Left colon (tissue), 2 donors: Measurements from ENCODE around the gene PATZ1. TPM values are rescaled to one million over a fixed set of nuclear protein-coding genes. Genes with fewer than 3 reads are reported as not detected.
"Not testable (repeated sequence)": the region's sequence is repeated elsewhere in the genome, so short reads cannot be mapped to it uniquely, and the experiment has no call there.

Source experiments
- ATAC-seq: fragments of 200-7000 bp; cut with Tn5 transposase; one replicate; pipeline ENCODE4 v1.9.1; 2020; ENCODE audit warnings: mild to moderate bottlenecking, moderate library complexity
- DNase-seq, 2 donors: peaks; one replicate each; pipeline ENCODE4 v3.0.0-alpha.2; 2020
- intact Hi-C, 2 donors: fragments of 100-400 bp; cut with DNase I in 1 of 2; cut with micrococcal nuclease in 1 of 2; formaldehyde crosslinking; loops; one replicate each; pipeline versions ENCODE4 v1.11.2 to v1.14.0; 2022; cut with DNase I, micrococcal nuclease
- long read RNA-seq: library from polyadenylated mRNA; unstranded; transcript quantifications from one replicate; pipeline ENCODE4 v2.0.0, GENCODE V29; 2021
- total RNA-seq, 2 donors: library from RNA; stranded (reverse); fragmentation: NEBNext Ultra II Directional; extraction: Animal tissue kit (Norgen Biotek cat#: 25700); gene quantifications; one replicate each; pipeline ENCODE4 v1.2.1, GENCODE V29; 2021
- donor health status: DM: no; HTN: no; CAD: no.
- donor health status: DM: yes; HTN: yes; CAD: no.

Gene PATZ1, protein sequence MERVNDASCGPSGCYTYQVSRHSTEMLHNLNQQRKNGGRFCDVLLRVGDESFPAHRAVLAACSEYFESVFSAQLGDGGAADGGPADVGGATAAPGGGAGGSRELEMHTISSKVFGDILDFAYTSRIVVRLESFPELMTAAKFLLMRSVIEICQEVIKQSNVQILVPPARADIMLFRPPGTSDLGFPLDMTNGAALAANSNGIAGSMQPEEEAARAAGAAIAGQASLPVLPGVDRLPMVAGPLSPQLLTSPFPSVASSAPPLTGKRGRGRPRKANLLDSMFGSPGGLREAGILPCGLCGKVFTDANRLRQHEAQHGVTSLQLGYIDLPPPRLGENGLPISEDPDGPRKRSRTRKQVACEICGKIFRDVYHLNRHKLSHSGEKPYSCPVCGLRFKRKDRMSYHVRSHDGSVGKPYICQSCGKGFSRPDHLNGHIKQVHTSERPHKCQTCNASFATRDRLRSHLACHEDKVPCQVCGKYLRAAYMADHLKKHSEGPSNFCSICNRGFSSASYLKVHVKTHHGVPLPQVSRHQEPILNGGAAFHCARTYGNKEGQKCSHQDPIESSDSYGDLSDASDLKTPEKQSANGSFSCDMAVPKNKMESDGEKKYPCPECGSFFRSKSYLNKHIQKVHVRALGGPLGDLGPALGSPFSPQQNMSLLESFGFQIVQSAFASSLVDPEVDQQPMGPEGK
- total RNA-seq, result 10 to 100 TPM; 11.0 to 15.0 TPM
- long read RNA-seq, transcript PATZ1-203 (4 exons, 3,638 nt), result major isoform, 5 of 10 reads
- long read RNA-seq, partial matches to known transcripts, result 2 of 10 reads
- long read RNA-seq, other reads (novel, unspliced or antisense), result 1 of 10 reads

DNA sequence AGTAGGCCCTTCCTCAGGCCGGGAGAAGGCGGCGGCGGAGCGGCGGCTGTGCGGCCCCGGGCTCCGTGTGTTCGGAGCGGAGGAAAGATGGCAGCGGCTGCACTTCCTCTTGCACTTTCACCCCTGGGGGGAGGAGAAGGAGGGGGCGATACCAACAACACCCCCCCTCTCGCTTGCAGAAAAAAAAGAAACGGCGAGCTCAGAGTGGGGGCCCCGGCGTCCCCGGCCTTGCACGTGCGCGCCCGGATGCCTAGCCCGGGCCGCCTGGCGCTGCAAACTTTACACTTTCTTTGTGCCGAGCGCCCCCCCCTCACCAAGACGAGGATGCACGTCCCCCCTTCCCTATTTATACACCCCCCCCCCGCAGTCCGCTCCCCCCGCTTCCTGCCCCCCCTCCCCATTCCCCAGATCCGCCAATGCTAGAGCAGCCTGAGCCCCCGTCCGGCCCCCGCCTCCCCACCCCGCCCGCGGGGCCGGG is at the start of gene PATZ1:
Gene PATZ1, minus strand, starts transcription at position 92 of the 478 bp plus-strand sequence. CDS start 744 bp downstream, outside the sequence.
- DNase-seq, result peak; percentile 77 to 78
- peak; percentile 18 for ATAC-seq
- intact Hi-C loops, result no loop called here

DNA sequence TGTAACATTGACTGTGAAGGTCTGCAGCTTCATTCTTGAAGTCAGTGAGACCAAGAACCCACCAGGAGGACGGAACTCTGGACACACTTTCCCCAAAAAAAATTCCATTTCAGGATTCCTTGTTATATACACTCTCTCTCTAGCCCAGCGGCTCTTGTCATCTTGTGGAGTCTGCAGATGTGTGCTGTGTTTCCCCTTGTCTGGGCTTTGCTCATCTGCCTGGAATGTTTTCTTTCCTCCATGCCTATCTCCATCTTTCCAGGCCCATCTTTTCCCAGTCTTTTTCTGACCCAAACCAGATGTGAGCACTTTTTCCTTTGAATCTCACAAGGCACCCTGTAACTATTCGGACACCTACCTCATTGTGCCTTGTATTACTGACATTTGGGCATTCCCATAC is 48.2 kb upstream of the PATZ1 start:
- ATAC-seq (no peak), DNase-seq (no peak)
- intact Hi-C loops, result loop anchor here in 1 of 2 donors (5.0 kb wide), 1 partner anchor 42 kb away; no protein-coding TSS in a partner anchor

DNA sequence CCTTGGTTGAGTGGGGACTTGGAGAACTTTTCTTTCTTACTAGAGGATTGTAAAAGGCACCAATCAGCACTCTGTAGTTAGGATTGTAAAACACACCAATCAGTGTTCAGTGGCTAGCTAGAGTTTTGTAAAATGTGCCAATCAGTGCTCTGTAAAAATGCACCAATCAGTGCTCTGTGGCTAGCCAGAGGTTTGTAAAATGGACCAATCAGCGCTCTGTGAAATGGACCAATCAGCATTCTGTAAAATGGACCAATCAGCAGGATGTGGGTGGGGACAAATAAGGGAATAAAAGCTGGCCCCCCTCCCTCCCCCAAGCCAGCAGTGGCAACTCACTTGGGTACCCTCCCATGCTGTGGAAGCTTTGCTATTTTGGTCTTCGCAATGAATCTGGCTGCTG is 47.7 kb upstream of the PATZ1 start:
- DNase-seq (no peak), ATAC-seq (no peak)
- intact Hi-C loops, result loop anchor here in 1 of 2 donors (5.0 kb wide), 1 partner anchor 42 kb away; no protein-coding TSS in a partner anchor

DNA sequence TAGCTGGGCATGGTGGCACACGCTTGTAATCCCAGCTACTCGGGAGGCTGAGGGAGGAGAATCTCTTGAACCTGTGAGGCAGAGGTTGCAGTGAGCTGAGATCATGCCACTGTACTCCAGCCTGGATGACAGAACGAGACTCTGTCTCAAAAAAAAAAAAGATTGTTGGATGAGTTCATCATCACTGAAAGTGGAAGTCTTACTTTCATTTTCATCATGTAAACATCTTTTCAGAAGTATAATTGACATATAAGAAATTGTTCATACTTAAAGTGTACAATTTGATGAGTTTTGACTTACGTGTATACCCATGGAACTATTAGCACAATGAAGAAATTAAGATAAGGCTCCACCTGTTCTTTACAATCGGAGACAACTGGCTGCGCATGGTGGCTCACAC is 32.5 kb upstream of the PATZ1 start:
- DNase-seq, intact Hi-C loops, ATAC-seq: not testable (repeated sequence)

DNA sequence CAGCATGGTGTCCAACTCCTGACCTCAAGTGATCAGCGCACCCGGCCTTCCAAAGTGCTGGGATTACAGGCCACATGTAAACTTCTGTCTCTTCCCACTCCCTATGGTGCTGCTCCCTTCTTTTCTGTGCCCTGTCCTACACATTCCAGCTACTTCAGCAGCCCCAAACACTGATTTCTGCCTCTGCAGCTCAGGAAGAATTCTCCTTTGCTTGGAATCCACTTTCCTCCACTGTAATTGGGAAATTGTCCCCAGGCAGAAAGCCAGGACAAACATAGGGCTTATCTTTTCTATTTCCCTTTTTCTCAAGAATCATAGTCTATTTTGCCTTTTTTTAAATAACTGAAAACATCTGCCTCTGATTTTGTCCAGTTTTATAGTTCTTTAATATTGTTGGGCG is 32.0 kb upstream of the PATZ1 start:
- no peak for ATAC-seq
- DNase-seq, result no peak
- intact Hi-C loops, result no loop called here

DNA sequence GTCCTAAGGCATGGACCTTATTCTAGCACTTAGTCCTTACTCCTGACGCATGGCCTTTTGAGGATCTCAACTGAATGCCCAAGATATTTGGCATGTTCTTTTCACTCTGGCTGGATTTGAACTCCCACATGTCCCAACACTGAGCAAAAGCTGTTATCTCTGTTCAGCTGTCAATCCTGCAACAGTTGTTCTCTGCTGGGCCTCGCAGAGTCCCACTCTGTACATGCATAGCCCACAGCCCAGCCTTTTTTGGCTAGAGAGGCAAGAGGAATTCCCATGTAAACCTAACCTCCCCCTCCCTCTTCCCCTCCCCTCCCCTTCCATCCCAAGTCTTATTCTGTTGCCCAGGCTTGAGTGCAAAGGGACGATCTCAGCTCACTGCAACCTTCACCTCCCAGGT is 31.5 kb upstream of the PATZ1 start:
- intact Hi-C loops, result no loop called here
- no peak for DNase-seq
- no peak for ATAC-seq

DNA sequence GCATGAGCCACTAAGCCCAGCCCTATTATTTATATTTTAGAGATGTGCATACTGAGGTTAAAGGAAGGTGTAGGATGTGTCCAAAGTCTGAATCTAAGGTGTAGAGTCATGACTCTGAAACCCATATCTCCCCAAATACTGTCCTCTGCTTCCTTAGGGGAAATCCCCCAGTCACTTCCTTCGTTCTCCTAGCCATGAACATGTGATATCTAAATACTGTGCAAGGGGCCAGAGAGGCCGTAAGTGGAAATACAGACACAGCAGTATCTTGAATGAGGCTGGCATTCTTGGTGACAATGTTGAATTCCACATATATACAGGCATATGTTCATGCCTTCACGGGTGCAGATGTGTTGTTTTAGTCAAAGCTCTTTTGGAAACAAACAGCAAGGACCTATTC is 21.3 kb upstream of the PATZ1 start:
- DNase-seq (no peak), ATAC-seq (no peak)
- intact Hi-C loops, result no loop called here

DNA sequence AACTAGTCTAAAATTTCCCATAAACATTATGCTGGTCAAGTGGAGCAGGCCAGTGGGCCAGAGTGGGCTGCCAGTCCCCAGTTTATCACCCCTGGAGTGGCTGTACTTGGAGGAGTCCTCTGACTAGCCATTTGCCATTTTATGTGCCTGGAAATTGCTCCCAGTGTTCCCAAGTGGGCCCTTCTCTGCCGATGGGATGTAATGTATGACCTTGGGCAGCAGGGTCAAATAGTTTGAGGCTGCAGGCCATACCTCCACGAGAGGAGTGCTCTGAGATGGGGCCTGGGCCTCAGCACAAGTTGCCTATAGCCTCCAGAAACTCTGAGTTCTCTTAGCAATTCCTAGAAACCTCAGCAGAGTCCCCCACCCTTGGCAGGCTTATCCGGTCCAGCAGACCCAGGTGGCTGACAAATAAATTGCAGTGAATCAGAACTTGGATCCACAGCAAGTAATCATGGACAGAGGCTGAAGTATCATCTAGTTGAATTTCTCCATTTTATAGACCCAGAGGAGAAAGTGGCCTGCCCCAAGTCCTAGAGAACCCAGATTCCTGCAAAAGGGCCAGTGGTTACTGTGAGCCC is 17.8 kb upstream of the PATZ1 start:
- no peak for ATAC-seq
- DNase-seq, result no peak
- intact Hi-C loops, result no loop called here

DNA sequence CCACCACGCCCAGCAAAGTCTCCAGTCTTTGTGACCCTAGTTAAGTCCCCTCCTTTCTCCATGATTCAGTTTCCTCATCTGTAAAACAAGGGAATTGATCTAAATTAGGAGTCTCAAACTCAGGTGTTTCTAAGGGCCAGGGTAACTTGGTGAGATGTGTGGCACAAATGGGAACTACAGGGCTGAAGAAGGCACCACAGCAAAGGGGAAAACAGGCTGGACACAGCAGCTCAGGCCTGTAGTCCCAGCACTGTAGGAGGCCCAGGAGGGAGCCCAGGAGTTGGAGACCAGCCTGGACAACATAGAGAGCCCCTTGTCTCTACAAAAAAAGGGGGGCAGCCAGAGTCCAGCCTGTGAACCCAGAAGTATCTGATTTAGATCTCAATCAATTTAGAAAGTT is 15.6 kb upstream of the PATZ1 start:
- intact Hi-C loops, result no loop called here
- no peak for DNase-seq

DNA sequence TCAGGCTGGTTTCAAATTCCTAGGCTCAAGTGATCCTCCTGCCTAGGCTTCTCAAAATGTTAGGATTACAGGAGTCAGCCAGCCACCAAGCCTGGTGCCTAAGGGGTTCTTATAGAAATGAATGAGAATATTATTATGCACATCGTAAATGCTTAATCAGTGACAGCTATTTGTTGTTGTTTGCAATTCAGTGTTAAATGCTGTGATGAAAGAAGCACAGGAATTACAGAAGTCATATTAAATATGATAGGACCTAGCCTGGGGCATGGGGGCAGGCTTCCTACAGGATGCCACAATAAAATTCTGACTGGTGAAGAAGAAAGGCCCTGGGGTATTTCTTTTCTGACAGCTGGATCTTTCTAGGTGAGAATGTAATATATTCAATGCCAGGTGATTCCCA is 13.9 kb upstream of the PATZ1 start:
- intact Hi-C loops, result no loop called here
- DNase-seq (no peak), ATAC-seq (no peak)

More for the DNA sequence above, 15.6 kb upstream of the PATZ1 start:
- no peak for ATAC-seq

DNA sequence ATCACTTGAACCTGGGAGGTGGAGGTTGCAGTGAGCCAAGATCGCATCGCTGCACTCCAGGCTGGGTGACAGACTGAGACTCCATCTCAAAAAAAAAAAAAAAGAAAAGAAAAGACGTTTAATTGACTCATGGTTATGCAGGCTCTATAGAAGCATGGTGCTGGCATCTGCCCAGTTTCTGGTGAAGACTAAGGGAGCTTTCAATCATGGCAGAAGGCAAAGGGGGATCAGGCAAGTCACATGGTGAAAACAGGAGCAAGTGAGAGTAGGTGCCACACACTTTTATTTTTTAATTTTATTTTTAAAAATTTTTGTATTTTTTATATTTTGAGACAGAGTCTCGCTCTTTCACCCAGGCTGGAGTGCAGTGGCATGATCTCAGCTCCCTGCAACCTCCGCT is 8.4 kb upstream of the PATZ1 start:
- ATAC-seq, result no peak
- intact Hi-C loops, result loop anchor here in 1 of 2 donors (5.0 kb wide), 1 partner anchor 38 kb away; no protein-coding TSS in a partner anchor
- DNase-seq, result no peak

DNA sequence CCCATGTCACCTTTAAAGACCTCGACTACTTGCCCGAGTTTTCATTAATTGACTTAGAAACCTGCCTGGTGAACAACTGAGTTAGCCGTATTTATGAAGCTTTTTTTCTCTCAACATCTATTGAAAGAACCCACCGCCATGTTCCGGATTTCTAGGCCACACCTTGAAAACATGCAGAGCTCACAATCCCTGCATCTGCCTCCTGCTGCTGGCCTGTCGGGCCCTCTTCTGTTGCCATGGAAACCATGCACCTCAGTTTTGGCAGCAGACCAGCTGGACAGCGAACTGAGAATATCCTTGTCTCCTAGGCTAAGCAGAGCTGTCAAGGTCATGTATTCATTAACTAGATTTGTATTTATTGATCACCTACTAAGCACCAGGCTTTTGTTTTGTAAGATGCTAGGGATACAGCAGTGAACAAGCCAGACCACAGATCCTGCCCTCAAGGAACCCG is 4.3 kb upstream of the PATZ1 start:
- no peak for ATAC-seq
- no peak for DNase-seq

DNA sequence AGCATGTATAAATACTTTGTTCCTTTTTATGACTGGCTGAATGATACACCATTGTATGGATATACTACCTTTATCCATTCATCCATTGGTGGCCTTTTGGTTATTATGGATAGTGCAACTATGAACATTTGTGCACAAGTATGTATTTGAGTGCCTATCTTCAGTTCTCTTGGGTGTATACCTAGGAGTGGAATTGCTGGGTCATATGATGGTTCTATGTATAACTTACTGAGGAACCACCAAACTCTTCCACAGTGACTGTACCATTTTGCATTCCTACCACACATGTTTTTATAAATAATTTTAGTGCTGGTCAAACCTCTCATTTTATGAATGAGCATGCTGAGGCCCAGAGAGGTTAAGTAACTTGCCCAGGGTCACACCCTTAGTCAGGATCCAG is 3.8 kb upstream of the PATZ1 start:
- ATAC-seq (no peak), DNase-seq (no peak)
- intact Hi-C loops, result loop anchor here in 1 of 2 donors (5.0 kb wide), 1 partner anchor 42 kb away; no protein-coding TSS in a partner anchor

More for the DNA sequence above, 4.3 kb upstream of the PATZ1 start:
- intact Hi-C loops, result loop anchor here in 1 of 2 donors (5.0 kb wide), 1 partner anchor 42 kb away; no protein-coding TSS in a partner anchor

DNA sequence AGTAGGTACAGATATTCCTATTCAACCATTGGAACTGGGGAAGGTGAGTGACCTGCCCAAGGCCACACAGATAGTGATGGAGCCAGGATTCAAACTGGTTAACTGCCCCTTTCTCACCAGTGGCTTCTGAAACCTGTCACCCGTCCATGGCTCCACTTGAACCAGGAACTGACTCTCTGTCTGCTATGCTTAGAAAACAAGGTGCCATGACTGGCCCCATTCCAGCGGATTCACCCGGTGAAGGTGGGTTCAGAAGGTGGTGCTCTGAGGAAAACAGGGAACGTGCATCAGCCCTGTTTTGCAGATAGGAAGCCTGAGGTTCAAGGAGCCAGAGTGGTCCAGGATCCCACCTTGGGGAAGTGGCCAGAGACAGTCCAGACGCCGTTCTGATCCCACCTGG is 2.6 kb upstream of the PATZ1 start:
- intact Hi-C loops, result no loop called here

DNA sequence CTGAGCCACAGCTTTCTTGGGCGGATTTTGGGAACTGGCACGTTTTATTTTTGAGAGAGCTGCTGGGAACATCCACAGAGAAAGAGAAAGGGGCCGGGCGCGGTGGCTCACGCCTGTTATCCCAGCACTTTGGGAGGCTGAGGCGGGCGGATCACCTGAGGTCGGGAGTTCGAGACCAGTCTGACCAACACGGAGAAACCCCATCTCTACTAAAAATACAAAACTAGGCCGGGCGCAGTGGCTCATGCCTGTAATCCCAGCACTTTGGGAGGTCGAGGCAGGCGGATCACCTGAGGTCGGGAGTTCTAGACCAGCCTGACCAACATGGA is 1.8 kb upstream of the PATZ1 start:
- intact Hi-C loops, ATAC-seq, DNase-seq: not testable (repeated sequence)

More for the DNA sequence above, 2.6 kb upstream of the PATZ1 start:
- DNase-seq (no peak), ATAC-seq (no peak)

DNA sequence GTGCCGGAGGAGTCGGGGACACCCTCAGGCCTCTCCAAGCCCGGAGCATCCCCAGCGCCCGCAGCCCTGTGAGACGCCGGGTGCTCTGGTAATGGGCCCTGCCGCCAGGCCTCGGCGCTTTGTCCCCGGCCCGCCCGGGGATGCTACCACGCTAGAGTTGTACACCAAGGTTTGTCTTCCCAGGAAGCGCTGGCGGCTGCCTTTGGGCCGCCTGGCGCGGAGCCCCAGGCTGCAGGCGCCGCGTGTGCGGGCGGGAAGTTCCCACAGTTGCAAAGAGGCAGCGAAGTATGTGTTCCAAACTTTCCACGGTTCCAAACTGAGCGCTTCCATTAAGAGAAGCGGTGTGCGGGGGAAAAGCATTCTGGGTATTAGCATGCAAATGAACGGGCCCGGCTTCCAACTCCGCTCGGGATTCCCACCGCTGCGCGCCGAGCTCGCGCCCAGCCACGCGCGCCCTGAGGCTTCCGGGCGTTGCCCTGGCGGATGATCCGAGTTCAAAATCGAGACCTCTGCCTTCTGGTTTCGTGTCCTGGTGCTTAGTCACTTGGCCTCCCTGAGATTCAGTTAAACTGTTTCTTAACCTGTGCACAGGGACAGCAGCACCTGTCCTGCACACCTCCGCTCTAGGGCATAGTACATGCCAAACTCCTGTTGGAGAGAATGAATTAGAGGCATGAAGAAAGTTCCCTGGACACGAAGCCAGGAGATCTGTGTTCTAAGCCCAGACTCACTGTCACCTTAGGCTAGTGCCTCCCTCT is 1.3 kb upstream of the PATZ1 start:
- intact Hi-C loops, result no loop called here
- peak; percentile 40 for ATAC-seq
- DNase-seq, result peak; percentile 62 to 74

DNA sequence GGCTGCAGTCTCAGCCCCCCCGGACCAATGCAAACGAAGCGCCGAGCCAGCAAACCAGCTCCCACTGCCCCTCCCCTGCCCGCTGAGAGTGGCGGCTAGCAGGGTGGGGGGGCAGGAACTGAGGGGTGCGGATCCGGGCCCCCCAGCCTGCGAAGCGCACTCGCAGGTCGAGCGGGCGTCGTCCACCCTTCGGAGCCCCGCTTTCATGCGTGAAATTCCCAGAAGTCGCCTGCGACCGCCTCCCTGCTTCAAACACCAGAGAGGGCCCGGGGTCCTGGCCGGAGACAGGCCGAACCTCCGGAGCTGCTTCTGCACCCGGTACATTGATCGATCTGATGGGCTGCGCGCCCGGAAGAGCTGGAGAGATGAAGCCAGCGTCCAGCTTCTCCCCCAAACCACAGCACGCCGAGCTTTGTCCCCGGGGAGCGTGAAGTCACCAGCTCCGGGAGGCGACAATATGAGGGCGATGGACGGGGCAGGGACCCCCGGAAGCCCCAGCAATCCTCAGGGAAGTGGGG is 646 bp upstream of the PATZ1 start:
- DNase-seq, result peak; percentile 63 to 66
- peak; percentile 16 for ATAC-seq
- intact Hi-C loops, result no loop called here
